ENCODE results near the gene ITPR3.

ITPR3 gene

DNA sequence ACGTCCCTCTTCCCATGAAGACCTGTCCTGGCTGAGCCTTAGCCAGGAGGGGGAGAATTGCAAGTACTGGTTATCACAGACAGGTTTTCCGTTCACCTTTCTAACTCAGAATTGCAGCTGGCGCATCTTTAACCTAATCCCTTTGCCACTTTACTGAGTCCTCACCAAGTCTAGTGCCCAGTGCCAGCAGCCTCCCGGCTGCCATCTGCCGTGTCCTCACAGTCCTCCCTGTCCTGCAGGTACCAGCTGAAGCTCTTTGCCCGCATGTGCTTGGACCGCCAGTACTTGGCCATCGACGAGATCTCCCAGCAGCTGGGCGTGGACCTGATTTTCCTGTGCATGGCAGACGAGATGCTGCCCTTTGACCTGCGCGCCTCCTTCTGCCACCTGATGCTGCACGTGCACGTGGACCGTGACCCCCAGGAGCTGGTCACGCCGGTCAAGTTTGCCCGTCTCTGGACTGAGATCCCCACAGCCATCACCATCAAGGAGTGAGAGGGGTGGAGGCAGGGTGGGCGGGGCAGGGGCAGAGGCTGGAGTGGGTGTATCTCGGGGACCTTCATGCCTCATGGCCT lies 49.1 kb downstream of the ITPR3 start:
- no peak for DNase-seq (ENCODE audit: low spot score)

DNA sequence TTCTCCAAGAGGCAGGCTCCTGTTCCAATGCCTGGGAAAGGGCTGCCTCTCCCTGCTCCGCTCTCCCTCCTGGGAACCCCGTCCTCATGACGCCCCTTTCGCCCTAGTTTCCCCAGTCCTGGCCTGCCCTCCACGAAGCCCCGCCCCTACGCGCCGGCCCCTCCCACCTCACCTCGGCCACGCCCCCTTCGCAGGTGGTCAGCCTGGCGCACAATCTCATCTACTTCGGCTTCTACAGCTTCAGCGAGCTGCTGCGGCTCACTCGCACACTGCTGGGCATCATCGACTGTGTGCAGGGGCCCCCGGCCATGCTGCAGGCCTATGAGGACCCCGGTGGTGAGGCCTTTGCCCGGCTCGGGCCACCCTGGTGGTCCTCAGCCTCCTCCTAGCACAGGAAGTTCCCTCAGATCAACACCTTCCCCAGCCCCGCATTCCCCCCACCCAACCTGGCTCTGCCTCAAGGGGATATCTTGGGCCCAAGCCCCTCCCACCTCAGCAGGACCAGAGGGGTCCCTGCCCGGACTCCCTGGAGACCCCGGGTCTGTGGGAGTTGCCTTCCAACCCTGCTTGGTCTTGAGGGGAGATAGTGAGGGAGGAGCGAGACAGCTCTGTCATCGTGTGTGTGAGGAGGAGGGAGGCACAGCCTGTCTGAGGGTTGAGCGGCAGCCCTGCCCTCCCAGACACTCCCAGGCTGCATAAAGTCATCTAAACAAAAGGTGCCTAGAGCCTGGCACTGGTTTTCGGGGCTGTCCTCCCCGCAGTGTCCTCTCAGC lies 50.0 kb downstream of the ITPR3 start:
- DNase-seq (ENCODE audit: low spot score): no peak

DNA sequence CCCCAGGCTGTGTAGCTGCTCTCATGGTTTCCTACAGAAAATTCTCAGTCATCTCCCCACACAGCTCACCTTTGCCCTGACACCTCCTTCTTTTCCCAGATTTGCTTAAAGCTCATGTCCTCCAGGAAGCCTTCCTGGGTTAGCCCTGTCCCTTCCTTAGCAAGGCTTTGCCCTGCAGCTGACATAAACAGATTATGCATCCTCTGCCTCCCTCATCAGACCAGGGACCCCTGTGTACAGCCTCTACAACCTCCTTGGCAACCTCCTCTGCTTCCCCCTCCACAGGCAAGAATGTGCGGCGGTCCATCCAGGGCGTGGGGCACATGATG lies 50.6 kb downstream of the ITPR3 start:
- DNase-seq (ENCODE audit: low spot score): no peak

DNA sequence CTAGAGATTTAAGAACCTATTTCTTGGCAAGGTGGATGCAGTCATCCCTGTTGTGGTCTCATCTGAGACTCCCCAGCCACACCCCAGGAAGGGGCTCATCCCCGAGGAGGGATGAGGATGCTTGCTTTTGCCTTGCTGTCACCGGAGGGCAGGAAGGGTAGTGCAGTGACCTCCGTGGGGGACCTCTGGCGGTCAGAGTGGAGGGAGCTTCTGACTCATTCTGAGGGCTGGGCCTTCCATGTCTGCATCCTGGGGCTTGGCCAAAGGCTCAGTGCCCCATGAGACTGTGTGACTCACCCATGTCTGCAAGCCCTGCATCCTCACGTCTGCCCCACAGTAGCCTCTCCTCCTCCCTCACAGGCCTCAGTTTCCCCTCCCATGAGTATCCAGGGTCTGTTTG lies 51.7 kb downstream of the ITPR3 start:
- no peak for DNase-seq (ENCODE audit: low spot score)

DNA sequence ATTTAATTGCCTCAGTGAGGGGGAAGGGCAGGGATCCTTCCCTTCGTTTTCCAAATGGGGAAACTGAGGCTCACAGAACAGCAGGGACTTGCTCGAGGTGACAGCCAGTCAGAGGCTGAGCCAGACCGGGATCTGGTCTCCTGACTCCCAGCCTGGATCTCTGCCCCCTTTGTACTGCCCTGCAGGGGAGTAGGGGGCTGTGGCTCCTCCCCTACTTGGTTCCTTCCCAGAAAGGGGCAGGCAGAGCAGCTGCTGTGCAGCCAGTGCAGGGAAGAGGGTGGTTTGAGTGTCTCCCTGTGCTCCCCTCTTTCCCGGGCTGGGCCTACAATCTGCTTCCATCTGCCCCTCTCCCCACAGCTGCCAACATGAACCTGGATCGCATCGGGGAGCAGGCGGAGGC lies 52.7 kb downstream of the ITPR3 start:
- DNase-seq (ENCODE audit: low spot score): no peak

DNA sequence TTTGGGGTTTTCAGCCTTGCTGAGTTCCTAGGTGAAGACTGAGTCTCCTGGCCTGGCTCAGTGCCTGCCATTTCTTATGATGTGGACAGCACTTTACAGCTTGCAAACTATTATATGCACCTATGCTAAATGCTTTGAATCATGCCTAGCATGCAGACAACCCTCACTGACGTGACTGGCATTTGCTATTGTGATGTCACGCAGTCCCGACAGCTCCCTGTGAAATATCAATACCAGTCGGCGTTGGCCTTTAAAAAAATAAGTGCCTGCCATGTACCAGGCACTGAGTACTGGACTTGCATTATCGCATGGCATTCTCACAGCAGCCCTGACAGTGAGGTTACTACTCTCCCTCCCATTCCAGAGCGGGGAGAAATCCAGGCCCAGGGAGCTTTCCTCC lies 54.8 kb downstream of the ITPR3 start:
- DNase-seq (ENCODE audit: low spot score): no peak

DNA sequence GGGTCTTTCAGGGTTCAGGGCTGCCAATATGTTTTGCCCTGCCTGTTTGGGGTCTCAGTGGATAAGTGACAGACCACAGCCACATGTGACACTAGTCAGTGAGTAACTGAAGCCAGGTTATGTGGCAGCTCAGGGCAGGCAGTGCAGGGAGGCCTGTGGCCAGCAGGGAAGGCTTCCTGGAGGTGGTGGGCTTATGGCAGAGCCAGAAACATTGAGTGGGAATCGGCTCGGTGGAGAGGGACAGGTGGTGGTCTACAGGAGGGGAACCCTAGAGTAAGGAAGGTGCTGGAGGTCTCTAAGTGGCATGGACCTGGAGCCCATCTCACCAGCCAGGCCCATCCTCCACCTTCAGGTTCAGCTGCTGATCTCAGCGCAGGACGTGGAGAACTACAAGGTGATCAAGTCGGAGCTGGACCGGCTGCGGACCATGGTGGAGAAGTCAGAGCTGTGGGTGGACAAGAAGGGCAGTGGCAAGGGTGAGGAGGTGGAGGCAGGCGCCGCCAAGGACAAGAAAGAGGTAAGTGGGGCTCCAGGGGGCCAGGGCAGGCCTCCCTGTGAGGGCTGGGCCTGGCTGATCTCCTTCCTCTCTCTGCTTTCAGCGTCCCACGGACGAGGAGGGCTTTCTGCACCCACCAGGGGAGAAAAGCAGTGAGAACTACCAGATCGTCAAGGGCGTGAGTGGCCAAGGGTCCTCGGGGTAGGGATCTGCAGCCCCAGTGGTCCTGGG lies 55.5 kb downstream of the ITPR3 start:
- DNase-seq (ENCODE audit: low spot score): no peak

DNA sequence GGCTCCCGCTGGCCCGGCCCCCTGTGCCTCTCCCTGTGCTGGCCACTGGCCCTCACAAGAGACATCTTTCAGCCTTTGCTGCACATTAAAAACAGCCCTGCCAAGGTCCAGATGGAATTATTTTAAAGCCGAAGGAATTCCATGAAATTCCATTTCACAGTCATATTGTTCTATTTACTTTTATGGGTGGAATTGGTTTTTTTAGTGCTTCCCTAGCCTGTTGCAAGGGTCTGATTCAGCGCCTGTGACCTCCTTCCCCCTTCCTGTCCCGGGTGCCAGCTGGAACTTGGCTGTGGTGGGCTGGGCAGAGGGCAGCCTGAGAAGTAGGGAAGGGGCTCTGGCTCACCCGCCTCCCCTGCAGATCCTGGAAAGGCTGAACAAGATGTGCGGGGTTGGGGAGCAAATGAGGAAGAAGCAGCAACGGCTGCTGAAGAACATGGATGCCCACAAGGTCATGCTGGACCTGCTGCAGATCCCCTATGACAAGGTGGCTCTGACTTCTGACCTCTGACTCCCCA lies 56.1 kb downstream of the ITPR3 start:
- no peak for DNase-seq (ENCODE audit: low spot score)

DNA sequence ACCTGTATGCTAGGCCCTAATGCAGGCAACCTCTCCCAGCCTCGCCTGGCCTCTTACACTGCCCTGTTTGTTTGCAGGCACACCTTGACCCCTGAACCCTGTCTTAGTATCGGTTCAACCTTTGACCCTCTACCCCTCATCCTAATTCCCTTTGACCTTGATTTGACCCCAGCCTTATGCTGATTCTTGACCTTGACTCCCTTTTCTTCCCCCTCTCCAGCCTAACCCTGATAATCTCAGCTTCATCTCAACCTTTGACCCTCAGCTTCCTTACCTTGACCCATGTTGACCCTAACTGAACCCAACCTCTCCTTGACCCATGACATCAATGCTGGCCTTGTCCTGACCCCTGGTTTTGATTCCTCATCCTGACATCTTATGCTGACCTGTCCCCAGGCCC lies 56.6 kb downstream of the ITPR3 start:
- DNase-seq (ENCODE audit: low spot score): no peak

DNA sequence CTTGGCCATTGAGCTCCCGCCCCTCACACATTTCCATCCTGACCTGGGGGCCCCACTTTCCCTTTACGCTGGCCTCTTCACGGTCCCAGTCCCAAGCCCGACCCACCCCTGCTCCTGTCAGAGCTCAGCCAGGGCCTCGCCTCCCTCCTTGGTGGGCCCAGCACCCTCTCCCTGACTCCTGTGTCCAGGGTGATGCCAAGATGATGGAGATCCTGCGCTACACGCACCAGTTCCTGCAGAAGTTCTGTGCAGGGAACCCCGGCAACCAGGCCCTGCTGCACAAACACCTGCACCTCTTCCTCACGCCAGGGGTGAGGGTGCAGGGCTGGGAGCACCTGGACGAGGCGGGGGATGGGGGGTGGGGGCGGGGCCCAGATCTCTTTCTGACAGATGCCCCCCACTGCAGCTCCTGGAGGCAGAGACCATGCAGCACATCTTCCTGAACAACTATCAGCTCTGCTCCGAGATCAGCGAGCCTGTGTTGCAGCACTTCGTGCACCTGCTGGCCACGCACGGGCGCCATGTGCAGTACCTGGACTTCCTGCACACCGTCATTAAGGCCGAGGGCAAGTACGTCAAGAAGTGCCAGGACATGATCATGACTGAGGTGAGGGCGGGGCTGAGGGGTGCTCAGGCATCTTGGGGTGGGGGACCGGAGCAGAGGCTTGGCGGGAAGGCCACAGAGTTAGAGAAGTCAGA lies 57.3 kb downstream of the ITPR3 start:
- DNase-seq (ENCODE audit: low spot score): no peak

DNA sequence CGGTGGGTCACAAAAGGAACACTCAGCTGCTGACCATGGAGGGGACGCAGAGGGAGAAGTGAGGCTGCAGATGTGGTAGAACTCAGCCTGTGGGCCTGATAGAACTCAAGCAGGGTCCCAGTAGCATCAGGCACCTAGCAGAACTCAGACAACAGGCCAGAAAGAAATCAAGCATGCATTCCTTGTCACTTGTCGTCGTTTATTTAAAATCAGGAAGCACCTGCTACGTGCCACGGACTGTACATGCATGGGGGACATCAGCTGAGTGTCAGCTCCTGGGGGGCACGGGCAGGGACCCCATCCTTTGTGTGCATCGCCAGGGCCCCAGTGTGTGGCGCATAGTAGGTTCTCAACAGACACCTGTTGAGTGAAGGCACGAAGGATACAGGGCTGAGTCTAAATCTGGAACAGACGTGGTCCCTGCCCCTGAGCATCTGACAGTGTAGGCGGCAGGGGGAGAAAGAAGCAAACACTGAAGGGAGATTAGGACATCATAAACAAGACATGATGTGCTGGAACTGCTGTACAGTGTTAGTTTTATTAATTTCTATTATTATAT lies 57.9 kb downstream of the ITPR3 start:
- no peak for DNase-seq (ENCODE audit: low spot score)

DNA sequence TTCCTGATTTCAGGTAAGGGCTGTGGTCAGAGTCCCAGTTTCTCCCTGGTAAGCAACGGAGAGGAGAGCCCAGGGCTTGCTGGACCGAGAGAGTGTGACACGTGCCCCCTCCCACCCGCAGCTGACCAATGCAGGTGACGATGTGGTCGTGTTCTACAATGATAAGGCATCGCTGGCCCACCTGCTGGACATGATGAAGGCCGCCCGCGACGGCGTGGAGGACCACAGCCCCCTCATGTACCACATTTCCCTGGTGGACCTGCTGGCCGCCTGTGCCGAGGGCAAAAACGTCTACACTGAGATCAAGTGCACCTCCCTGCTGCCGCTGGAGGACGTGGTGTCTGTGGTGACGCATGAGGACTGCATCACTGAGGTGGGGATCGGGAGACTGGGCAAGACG lies 58.6 kb downstream of the ITPR3 start:
- no peak for DNase-seq (ENCODE audit: low spot score)

DNA sequence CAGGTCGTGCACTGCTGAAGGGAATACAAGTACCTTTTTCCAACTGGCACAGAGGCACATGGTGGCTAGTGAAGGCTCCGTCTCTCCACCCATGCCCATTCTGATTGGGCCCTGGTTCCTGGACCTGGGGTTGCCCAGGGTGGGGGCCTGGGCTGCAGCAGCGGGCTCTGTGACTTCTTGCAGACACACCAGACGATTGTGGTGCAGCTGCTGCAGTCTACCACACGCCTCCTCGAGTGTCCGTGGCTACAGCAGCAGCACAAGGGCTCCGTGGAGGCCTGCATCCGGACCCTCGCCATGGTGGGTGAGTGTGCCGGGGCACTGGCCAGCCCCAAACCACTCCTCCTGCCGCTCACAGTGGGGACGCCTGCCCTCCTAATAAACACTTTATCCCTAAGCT lies 61.2 kb downstream of the ITPR3 start:
- DNase-seq (ENCODE audit: low spot score): no peak

DNA sequence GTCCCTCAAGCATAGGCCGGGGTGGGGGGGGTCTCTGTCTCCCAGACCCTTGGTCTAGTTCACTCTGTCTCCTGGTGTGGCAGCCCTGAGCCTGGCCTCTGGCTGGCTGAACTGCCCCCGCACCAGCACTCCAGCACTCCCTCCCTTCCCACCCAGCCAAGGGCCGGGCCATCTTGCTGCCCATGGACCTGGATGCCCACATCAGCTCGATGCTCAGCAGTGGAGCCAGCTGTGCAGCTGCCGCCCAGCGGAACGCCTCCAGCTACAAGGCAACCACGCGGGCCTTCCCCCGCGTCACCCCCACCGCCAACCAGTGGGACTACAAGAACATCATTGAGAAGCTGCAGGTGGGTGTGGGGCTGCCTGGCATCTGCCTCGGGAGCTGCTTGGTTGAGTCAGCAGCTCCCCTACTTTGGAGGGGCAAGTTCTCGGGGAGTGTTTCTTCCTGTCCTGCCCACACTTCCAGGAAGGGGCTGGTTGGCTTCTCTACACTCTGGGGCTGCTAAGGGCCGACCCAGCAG lies 62.0 kb downstream of the ITPR3 start:
- no peak for DNase-seq (ENCODE audit: low spot score)

DNA sequence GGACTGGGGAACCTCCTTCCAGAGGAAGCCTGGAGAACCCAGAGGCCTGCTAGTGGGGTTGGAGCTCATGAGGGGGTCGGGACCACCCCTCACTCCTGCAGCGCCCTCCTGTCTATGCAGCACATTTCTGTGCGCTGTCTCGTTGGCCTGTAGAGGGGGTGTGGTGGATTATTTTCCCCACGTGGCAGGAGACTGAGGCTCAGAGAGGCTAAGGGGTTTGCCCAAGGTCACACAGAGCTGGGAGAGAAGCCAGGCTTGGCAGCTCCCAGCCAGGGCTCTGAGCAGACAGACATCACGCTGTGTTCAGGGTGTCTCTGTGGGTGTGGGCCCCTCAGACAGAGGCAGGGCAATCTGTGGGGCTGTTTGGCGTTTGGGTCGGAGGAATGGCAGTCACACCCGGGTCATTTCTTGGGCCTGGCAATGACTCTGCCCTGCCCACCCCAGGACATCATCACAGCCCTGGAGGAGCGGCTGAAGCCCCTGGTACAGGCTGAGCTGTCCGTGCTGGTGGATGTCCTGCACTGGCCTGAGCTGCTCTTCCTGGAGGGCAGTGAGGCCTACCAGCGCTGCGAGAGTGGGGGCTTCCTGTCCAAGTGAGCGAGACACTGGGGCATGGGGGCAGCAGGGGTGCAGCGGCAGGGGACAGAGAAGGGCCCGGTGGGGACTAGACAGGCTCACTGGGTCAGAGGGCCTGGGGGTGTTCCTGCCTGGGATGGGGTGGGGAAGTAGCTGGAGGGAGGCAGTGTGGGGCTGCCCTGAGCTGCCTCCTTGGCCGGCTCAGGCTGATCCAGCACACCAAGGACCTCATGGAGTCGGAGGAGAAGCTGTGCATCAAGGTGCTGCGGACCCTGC lies 62.7 kb downstream of the ITPR3 start:
- DNase-seq (ENCODE audit: low spot score): no peak

DNA sequence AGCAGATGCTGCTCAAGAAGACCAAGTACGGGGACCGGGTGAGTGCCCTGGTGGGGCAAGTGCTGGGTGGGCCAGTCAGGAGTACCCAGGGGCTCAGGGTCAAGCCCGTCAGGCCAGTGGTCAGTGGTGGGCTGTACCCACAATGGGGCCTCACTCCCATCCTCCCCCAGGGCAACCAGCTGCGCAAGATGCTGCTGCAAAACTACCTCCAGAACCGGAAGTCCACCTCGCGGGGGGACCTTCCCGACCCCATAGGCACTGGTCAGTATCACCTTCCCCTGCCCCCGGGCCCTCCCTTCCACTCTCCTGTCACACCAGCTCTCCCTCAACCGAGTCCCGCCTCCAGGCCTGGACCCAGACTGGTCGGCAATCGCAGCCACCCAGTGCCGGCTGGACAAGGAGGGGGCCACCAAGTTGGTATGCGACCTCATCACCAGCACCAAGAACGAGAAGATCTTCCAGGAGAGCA lies 63.3 kb downstream of the ITPR3 start:
- DNase-seq (ENCODE audit: low spot score): no peak

DNA sequence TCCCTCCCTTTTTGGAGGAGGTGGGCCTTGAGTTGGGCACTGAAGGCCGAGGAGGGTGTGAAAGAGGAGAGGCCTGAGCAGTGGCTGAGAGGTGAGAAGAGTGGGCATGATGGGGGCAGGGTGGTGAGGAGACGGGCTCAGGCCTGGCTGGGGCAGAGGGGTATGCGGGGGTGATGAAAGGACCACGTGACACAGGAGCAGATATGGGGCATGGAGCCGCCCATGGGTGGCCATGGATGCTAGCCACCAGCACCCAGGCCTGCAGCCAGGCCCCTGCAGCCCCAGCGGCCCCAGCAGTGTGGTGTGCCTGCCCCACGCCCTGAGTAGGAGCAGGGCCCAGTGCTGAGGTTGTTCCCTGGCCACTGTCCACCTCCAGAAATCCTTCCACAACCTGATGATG lies 63.9 kb downstream of the ITPR3 start:
- no peak for DNase-seq (ENCODE audit: low spot score)

DNA sequence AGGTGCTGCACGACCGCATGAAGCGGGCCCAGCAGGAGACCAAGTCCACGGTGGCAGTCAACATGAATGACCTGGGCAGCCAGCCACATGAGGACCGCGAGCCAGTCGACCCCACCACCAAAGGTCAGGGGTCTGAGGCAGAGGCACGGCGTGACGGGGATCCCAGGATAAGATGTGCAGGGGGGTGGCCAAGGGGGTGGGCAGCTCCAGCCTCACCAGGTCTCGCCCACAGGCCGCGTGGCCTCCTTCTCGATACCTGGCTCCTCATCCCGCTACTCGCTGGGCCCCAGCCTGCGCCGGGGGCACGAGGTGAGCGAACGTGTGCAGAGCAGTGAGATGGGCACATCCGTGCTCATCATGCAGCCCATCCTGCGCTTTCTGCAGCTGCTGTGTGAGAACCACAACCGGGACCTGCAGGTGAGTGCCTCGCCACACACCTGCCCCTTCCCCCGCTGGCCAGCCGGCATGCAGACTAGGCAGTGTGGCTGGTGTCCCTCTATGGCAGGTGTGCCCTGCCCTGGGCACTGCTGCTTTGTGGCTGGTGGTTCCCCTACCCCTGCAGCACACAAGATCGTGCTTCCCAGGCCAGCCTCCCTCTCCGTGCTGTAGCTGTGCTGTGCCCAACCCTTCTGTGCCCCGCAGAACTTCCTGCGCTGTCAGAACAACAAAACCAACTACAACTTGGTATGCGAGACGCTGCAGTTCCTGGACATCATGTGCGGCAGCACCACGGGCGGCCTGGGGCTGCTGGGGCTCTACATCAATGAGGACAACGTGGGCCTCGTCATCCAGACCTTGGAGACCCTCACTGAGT lies 64.5 kb downstream of the ITPR3 start:
- DNase-seq (ENCODE audit: low spot score): no peak

DNA sequence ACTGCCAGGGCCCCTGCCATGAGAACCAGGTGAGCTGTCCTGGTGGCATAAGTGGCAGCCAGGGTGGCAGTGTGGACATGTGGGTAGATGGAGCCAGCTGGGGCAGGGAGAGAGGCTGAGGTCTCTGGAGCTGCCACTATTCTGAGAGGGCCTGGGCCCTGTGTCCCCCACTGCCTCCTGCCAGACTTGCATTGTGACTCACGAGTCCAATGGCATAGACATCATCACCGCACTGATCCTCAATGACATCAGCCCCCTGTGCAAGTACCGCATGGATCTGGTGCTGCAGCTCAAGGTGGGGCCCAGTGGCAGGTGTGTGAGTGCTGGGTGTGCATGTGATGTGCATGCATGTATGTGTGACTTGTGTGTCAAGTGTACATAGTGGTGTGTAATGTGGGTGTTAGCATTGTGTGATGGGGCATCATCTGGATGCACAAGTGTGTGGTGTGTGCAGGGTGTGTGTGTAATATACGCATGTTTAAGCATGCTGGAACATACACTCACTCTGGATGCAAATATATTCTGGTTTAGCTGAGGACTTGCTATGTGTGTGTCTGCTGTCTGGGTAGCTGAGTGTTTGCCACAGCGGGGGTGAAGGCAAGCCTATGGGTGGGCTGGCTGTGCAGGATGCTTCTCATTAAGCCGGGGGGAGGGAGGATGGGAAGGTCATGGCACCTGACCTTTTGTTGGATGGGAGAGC lies 65.3 kb downstream of the ITPR3 start:
- no peak for DNase-seq (ENCODE audit: low spot score)
